NCI-H526 treated with DMSO at 0.1 percent for 48 hours (cell line): ENCODE results near the gene KCNQ1.

ENCODE experiments used
- DNase-seq: peaks from one replicate; lab custom pipeline; 2025; lab: John Stamatoyannopoulos, UW

Gene KCNQ1

DNA sequence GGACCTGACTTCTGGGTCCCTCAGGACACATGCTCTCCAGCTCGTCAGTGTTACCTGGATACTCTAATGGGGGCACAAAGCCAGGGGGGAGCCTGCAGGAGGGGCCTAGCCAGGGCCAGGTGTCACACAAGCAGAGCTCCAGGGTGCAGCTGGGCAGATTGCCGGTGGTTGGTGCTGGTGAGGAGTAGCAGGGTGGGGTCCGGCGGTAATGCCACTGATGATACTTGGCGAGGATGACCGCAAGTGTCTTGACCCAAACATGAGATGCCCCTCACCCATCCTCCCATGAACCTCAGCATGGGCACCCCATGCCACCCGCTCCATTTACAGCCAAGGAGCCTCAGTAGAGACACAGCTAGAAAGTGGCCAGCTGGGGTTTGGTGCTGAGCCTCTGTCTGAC, 270.1 kb downstream of the KCNQ1 start:
- no peak for DNase-seq

DNA sequence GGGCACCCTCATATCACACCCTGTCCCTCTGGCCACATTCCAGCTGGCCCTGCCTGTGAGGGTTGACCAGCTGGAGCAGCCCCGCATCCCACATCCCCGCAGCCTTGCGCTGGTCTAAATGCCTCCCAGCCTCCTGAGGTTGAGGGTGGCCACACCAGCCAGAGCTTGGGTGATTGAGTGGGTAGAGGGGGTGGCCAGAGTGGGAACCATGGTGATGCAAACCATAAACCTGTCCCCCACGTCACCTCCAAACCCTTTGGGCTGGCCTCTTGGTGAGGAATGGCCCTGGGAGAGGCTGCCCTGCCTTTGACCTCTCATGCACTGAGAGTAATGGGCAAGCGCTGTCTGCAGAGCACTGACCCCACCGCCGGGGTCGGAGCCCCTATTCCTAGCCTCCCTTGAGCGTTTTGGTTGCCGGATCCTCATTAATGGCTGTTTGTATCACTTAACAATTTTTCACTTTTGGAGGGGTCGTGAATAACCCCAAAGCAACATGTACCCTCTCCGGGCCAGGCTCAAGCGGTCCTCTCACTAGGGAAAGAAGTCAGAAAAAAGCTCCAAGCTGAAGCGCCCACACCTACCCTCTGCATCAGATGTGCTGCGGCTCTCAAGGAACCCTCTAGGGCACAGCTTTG, 271.0 kb downstream of the KCNQ1 start:
- no peak for DNase-seq

DNA sequence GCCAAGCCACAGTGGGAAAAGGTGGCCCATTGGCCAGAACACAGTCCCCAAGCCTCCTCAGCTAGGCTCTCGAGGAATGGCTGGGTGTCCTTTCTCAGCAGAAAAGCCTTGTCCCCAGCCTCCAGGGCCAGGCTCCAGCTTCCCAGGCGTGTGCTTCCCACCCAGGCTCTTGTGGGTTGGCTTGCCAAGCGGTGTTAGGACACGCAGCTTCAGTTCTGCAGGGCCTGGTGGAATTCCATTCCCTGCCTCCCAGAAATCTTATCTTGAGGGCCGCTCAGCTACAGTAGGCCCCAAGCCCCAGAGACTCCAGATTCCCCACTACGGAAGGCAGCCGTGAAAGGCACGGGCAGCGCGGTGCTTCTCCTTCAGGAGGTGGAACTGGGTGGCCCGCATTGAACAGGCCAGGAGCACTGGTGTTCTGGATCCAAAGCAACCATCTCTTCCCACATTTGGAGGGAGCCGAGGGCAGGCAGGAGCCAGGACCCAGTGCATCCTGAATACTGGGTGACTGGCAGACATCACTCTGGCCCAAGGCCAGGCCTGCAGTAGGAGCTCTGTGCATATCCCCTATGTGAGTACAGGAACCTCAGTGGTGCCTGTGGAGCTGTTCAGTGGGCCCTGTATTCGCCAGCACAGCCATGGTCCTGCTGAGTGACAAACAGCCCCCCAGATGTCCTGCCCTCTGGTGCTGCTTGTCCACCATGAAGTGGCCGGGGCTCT, 271.7 kb downstream of the KCNQ1 start:
- no peak for DNase-seq

DNA sequence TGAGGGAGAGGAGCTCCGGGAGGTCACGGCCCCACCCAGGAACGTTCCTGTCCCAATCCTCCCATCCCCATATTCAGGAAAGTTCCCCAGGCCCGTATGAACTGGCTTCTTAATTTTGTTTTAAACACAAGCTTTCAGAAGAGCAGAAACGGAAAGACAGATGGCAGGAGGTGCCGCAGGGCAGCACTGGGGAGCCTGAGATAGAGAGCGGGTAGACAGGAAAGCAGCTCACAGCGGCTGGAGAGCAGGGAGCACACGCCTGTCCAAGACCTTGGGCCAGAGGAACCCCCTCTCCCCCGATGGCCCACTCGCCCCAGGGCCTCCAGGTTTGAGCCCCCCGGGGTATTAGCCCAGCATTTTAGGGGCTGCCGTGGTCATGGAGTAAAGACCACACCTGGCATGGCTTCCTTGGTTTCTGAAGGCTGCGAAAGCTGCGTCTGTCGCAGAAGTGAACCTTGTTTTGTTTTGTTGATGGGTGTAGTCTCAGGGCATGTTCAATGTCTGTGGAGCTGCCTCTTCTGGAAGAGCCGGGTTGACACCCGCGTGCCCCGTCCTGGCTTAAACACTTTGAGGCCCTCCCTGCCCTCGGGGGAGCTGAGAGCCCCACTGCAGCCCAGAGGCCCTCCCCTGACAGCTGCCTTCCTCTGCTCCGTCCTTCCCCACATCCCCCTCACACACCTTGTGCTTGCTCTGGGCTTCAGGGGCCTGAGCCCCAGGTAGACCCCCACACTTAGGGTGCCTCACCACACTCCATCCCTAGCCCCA, 272.9 kb downstream of the KCNQ1 start:
- no peak for DNase-seq

DNA sequence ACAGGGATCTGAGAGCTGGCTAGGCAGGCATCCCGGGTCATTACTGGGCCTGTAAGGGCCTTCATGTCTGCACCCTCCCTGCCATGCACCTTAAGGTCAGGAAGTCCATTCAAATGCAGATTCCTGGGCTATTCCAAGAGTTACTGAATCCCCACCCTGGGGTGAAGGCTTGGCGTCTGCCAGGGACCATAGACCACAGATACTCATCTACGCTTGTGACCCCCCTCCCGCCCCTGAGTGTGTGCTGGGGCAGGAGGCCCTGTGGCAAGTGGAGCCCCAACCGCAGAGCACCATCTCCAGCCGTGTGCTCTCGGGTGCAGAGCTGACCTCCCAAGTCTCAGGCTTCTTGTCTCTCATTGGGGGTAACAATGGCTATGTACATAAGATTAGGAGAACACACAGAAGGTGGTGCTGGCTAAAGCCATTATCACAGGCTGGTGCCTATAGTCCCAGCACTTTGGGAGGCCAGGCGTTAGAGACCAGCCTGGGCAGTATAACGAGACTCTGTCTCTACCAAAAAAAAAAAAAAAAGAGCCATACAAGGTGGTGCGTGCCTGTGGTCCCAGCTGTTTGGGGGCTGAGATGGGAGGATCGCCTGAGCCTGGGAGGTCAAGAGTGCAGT, 274.1 kb downstream of the KCNQ1 start:
- no peak for DNase-seq

DNA sequence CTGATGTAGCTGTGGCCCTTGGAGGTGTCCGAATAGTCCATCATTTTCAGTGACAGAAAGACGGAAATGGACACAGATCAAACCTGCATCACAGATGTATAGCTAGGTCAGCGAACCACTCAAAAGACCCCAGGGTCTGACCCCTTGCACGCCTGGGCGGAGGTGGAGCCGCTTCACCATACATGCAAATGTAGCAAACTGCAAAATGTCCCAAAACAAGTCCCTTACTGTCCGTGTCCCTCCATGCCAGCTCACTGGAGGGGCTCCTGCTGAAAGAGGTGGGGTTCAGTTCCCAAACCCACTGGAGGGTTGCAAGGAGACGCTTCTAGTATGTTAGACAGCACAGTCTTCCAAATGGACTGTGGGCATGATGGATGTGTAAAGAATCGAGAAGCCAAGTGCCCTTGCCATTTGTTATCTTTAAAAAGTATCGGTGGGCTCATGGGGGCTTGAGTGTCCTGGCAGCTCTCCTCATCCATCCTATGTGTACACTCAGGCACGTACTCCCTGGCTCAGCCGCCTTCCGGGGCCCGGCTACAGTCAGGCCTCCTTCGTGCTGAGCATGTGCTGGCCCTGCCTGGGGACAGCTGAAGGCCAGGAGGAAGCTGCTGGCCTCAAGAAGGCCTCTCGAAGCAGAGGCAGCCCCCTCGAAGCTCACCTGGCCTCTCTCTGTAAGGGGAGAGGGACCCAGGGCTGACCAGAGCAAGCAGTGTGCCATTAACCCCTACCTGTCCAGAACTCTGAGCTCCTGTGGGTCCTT, 275.2 kb downstream of the KCNQ1 start:
- DNase-seq: no peak

DNA sequence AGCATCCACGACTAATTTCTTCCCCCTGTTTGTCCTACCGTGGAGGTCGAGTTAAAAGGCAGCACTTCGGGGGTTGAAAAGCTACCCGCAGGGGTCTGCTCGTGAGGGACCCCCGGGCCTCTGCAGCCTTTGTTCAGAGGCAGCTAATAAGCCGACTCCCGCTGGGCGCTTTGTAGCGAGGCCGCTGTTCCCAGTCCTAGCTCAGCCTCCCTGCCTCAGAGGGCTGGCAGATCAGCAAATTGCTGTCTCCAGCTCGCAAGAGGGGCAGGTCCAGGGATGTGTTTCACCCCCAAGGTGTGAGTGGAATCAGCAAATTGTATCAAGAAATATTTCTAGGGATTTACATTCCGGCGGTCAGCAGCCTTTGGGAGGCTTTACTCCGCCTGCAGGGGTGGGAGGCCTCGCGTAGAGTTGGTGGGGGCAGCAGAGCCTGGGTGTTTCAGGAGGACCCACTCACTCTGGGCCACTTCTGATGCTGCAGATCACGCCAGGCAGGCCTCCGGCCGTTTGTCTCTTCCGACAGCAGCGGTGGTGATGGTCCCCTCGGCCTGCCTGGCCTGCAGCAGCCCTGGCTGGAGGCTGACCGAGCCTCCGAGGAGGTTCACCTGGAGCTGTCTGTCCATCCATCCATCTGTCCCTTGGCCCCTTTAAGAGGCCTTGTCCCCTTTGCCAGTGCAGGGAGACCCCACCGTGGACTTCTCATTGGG, 276.6 kb downstream of the KCNQ1 start:
- DNase-seq: no peak

DNA sequence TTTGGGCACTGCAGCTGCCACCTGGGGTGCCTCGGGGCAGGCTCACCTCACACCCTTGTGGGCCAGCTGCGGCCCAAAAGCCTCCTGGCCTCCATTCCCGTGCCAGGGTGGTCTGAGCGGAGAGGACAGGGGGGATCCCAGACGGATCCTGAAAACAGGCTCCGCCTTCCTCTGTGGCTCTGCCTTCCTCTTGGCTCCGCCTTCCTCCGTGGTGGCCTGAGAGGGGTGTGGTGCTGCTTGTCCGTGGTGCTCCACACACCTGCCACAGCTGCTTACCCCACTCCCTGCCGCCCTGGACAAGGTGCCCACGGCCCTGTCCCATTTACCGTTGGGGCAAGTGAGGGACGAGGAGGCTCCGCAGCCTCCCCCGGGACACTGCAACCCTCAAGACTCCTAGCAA, 278.1 kb downstream of the KCNQ1 start:
- DNase-seq: no peak

DNA sequence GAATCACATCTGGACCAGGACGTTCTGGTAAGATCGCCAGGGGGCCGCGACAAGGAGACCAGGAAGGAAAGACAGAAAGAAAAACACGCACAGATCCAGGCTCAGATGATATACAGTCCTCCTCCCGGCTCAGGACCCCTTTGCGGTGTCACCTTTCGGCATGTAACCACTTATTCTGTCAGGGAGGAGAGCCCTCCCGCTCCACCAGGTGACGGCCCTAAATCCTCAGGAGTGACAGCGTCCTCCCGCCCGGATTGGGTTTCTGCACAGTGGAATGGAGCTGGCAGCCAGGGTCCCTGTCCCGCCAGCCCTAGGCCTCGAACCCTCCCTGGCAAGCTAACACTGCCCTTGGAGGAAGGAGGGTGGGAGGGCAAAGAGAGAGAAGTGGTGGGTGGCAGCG, 279.3 kb downstream of the KCNQ1 start:
- DNase-seq: no peak

DNA sequence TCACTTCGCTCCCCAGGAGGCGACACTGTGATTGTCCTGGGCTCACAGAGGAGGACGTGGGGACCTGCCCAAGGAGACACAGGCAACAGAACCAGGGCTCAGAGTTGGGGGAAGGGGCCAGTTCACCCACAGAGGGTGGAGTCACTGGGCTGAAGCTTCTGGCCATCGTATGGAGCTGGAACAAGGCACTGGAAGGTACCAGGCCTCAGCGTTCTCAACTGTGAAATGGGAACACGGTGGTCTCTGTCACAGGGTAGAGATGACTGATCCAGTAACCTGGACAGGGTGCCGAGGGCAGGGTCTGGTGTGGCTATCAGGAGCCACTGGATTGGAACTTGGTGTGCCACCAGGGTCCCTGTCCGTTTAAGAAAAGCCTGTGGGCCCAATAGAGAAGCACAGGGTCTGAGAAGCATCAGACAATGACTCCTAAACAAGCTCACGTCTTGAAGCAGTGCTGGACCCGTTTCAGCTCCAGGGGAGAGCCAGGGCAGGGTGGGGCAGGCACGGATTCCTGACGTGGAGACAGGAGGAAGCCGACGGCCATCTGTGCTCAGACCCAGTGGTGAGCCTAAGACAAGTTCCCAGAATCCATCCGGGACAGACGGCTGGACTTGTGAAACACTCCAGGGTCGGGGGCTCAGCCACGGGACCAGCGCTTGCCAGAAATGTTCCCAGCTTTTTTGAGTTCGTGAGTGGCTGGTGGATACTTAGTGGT, 280.0 kb downstream of the KCNQ1 start:
- no peak for DNase-seq

DNA sequence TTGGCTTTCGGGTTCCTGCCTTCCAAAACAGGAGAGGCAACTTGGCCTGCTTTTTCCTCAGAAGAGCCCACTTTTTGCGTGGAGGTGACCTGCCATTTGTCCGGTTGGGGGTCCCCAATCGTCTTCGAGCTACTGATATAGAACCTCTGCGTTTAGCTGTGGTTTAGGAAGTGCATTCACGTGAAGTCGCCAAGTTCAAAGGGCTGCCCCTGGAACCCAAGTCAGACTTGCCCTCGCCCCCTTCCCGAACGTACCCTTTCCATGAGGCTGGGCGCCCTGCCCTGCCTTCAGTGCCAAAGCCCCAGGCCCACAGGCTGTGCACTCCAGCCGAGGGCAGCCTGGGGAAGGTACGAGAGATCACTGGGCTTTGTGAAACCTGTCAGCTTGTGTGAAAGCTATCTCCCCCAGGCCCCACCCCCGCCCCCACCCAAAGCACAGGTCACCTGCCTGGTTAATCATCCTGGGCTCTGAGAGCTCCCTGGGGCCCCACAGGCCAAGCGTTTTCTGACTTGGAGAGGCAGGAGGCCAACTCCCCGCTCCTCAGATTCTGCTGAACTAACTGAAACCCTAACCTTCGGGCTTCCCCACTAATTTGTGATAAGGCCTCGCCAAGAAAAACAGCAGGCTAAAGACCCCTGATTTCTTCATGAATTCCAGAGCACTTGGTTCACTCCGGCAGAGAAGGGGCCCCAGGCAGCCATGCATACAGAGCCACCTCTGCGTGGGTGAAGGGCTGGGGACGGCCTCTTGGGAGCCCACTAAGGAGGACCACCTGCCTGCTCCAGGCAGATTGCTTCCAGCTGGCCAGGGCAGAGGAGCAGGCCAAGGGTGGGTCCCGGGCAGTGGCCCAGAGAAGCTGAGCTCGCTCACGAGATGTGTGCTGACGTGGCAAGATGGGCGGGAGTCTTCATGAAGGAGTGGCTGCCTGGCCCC, 280.8 kb downstream of the KCNQ1 start:
- DNase-seq: no peak

DNA sequence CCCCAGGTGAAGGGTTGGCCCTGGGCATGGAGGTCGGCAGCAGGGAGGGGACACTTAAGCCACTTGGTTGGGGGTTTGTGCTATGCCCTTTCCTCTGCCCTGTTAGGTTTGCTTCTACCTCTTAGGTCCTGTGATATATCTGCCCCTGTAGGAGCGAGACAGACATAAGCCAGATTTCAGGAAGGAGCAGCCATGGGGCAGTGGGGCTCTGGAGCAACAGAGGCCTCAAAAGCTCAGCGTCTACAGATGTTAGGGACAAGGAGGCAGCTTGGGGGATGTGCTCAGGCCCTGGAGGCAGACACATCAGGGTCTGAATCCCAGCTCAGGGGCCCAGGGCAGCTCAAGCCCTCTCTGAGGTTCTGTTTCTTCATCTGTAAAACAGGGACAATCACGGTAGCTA, 282.2 kb downstream of the KCNQ1 start:
- no peak for DNase-seq

DNA sequence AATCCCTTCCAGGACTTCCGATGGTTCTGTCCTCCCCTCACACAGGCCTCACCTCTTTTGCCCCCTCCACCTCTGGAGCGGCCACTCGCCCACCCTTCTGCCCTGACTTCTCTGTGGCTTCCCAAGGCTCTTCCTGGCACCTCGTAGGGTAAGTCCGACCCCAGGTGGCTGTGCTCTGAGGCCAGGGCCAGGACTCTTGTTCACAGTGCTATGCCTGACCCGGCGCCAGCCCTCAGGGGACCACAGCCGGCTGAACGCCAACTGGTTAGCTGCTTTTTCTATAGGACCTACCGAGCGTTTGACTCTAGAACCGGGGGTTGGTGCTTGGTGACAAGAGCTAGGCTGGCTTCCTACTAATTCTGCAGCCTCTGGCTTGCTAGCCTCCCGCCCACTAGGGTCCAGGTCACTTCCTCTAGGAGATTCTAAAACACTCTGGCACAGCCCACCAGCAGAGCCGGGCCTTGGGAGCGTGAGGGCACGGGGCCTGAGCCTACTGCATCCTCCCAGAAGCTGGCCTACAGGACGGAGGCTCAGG, 283.4 kb downstream of the KCNQ1 start:
- no peak for DNase-seq

DNA sequence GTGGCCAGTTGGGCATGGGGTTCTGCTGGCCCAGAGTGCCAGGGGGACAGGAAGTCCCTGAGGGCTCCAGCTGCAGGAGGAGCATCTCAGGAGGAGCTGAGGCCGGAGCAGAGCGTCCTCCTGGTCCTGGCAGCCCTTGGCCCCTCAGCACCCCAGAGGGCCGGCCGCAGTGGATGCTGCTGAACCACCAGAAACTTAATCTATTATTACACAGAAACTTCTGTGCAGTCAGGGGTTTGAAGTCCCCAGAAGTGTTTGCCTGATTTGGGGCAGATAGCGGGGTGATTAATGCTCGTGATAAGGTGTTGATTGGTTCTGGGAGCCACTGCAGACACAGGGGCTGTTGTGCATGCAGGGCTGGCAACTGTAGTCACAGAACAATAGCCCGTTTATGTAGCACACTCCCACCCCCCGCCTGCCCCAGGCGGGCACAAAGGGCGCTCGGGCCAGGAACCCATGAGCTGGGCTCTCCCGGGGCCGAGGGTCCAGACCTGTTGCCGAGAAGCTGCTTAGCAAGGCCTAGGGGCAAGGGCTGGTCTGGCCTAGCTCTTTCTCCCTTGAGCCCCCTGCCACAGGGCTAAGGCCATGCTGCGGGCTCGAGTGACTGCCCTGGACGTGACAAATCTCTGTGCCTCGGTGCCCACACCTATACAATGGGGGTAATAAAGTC, 284.0 kb downstream of the KCNQ1 start:
- peak; percentile 47 for DNase-seq

DNA sequence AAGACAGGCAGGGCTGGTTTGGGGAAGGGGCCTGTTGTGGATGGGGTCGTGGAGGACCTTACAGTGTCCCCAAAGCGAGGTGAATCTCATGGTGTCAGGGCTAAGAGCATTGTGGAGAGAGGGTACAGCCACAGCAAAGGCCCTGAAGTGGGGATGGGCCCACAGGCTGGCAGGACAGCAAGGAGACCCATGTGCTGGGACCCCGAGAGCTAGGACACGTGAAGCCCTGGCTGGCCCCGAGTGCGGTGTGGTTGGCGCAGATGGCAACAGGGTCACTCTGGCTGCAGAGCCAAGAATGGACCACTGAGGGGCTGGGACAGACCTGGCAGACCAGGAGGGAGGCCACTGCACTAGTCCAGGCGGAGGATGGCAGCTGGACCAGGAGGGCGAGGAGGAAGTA, 285.0 kb downstream of the KCNQ1 start:
- no peak for DNase-seq

DNA sequence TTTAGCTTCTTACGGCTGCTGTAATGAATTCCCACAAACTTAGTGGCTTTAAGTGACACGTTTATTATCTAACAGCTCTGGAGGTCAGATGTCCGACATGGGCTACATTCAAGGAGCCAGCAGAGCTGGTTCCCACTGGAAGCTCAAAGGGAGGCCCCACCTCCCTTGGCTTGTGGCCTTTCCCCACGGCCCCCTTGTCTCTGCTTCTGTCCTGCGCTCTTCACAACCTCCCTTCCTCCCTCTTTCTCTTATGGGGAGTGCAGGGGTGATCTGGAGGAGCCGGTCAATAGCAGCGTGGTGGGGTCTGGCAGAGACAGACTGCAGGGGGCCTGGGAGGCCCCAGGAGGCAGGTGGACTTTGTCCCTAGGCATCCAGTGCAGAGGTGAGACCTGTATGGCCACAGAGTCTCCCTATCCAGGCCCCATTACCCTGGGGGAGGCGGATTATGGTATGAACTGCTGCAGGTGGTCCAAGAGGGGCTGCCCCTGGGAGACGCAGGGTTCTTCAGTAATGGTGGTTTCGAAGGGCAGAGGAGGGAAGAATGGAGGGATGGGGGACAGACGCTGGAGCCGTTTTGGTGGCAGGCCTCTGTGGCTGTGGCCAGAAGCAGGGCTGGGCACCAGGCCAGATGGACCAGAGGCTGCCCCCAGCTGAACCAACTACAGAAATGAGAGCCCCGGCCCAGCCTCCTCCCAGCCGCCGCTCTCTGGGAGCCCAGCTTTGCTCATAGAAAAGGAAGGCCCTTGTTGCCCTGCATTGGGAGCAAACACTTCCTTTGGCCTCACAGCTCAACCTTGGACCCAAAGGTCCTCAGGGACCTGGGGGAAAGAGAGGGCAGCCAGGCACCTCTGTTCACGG, 285.7 kb downstream of the KCNQ1 start:
- DNase-seq: no peak
